ENCODE data around the gene ERG. TPM values are rescaled to one million over a fixed set of nuclear protein-coding genes. Genes with fewer than 3 reads are reported as not detected.

The ERG gene
- total and polyA plus RNA-seq, 2 of the 8 experiments (the other 6 are each of a cell fraction or from before 2014, with no cell fraction given): 1.0 to 3.0 TPM

DNA sequence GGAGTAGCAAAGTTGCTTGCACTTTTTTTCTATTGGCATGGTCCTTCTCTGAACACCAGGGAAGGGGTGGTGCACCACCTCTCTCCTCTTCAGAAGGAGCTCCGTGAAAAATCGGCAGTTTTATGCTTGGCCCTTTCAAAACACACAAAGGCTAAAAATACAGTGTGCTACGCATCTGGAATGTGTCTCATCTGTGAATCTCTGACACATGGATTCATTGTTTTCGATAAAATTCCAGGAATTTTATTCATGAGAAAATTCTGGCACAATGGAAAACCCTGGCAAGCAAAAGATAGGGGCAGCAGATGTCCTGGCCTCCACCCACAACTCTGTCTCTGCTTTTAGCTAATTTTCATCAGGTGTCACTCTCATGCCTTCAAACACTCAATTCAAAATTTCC lies 42.9 kb downstream of the ERG start (continued):
- TF ChIP-seq, protein P1, sequence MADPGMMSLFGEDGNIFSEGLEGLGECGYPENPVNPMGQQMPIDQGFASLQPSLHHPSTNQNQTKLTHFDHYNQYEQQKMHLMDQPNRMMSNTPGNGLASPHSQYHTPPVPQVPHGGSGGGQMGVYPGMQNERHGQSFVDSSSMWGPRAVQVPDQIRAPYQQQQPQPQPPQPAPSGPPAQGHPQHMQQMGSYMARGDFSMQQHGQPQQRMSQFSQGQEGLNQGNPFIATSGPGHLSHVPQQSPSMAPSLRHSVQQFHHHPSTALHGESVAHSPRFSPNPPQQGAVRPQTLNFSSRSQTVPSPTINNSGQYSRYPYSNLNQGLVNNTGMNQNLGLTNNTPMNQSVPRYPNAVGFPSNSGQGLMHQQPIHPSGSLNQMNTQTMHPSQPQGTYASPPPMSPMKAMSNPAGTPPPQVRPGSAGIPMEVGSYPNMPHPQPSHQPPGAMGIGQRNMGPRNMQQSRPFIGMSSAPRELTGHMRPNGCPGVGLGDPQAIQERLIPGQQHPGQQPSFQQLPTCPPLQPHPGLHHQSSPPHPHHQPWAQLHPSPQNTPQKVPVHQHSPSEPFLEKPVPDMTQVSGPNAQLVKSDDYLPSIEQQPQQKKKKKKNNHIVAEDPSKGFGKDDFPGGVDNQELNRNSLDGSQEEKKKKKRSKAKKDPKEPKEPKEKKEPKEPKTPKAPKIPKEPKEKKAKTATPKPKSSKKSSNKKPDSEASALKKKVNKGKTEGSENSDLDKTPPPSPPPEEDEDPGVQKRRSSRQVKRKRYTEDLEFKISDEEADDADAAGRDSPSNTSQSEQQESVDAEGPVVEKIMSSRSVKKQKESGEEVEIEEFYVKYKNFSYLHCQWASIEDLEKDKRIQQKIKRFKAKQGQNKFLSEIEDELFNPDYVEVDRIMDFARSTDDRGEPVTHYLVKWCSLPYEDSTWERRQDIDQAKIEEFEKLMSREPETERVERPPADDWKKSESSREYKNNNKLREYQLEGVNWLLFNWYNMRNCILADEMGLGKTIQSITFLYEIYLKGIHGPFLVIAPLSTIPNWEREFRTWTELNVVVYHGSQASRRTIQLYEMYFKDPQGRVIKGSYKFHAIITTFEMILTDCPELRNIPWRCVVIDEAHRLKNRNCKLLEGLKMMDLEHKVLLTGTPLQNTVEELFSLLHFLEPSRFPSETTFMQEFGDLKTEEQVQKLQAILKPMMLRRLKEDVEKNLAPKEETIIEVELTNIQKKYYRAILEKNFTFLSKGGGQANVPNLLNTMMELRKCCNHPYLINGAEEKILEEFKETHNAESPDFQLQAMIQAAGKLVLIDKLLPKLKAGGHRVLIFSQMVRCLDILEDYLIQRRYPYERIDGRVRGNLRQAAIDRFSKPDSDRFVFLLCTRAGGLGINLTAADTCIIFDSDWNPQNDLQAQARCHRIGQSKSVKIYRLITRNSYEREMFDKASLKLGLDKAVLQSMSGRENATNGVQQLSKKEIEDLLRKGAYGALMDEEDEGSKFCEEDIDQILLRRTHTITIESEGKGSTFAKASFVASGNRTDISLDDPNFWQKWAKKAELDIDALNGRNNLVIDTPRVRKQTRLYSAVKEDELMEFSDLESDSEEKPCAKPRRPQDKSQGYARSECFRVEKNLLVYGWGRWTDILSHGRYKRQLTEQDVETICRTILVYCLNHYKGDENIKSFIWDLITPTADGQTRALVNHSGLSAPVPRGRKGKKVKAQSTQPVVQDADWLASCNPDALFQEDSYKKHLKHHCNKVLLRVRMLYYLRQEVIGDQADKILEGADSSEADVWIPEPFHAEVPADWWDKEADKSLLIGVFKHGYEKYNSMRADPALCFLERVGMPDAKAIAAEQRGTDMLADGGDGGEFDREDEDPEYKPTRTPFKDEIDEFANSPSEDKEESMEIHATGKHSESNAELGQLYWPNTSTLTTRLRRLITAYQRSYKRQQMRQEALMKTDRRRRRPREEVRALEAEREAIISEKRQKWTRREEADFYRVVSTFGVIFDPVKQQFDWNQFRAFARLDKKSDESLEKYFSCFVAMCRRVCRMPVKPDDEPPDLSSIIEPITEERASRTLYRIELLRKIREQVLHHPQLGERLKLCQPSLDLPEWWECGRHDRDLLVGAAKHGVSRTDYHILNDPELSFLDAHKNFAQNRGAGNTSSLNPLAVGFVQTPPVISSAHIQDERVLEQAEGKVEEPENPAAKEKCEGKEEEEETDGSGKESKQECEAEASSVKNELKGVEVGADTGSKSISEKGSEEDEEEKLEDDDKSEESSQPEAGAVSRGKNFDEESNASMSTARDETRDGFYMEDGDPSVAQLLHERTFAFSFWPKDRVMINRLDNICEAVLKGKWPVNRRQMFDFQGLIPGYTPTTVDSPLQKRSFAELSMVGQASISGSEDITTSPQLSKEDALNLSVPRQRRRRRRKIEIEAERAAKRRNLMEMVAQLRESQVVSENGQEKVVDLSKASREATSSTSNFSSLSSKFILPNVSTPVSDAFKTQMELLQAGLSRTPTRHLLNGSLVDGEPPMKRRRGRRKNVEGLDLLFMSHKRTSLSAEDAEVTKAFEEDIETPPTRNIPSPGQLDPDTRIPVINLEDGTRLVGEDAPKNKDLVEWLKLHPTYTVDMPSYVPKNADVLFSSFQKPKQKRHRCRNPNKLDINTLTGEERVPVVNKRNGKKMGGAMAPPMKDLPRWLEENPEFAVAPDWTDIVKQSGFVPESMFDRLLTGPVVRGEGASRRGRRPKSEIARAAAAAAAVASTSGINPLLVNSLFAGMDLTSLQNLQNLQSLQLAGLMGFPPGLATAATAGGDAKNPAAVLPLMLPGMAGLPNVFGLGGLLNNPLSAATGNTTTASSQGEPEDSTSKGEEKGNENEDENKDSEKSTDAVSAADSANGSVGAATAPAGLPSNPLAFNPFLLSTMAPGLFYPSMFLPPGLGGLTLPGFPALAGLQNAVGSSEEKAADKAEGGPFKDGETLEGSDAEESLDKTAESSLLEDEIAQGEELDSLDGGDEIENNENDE (IDR thresholded peaks at IDR 0.05; ENCODE audit: insufficient replicate concordance, low read length): no peak
- TF ChIP-seq PHF8 (conservative IDR thresholded peaks at IDR 0.05; ENCODE audit: low read depth, low read length): no peak

Data from H1 (cell line).